Gastroesophageal sphincter (tissue), 4 donors: Measurements from ENCODE around the gene SMARCA1. TPM values are rescaled to one million over a fixed set of nuclear protein-coding genes. Genes with fewer than 3 reads are reported as not detected.
"Not testable (repeated sequence)": the region's sequence is repeated elsewhere in the genome, so short reads cannot be mapped to it uniquely, and the experiment has no call there.

Experiments used
- ATAC-seq: fragments of 150-250 bp; one replicate; pipeline ENCODE4 v1.9.1; 2016; ENCODE audit warnings: mild to moderate bottlenecking, moderate library complexity
- H3K27ac ChIP-seq, 4 donors: fragments of 200-600 bp; sonication (generic) in 3 of 4; 1 replicate in 3 of 4; 2 replicates in 1 of 4; pipeline ENCODE4 v1.5.1; 2016 to 2019
- H3K27me3 ChIP-seq: fragments of 200-600 bp; sonication (generic); one replicate; pipeline ENCODE4 v1.5.1; 2019
- H3K36me3 ChIP-seq, 2 donors: fragments of 200-600 bp; sonication (generic); one replicate each; pipeline ENCODE4 v1.5.1; 2019; ENCODE audit warnings: control low read depth in 1 of 2
- H3K4me1 ChIP-seq, 3 donors: fragments of 200-600 bp; sonication (generic); 1 replicate in 2 of 3; 2 replicates in 1 of 3; pipeline ENCODE4 v1.5.1; 2016 to 2019; ENCODE audit warnings: control low read depth in 2 of 3
- H3K4me3 ChIP-seq, 2 donors: fragments of 200-600 bp; sonication (generic); one replicate each; pipeline ENCODE4 v1.5.1; 2019; ENCODE audit warnings: mild to moderate bottlenecking in 1 of 2, moderate library complexity in 1 of 2
- H3K9me3 ChIP-seq, 3 donors: fragments of 200-600 bp; sonication (generic); one replicate each; pipeline ENCODE4 v1.5.1; 2017 to 2019; ENCODE audit warnings: control low read depth in 2 of 3
- EP300 ChIP-seq: sonication (generic); formaldehyde crosslinking; IDR thresholded peaks from one replicate; pipeline ENCODE4 v1.6.1; 2017; ENCODE audit warnings: antibody characterized with exemption, mild to moderate bottlenecking
- POLR2A ChIP-seq, 2 donors: fragments of 450-650 bp; IDR thresholded peaks; one replicate each; pipeline ENCODE4 v1.6.1; 2017; ENCODE audit warnings: antibody characterized with exemption in 2 of 2, mild to moderate bottlenecking in 2 of 2, moderate library complexity in 1 of 2
- POLR2AphosphoS5 ChIP-seq: sonication (generic); formaldehyde crosslinking; IDR thresholded peaks from one replicate; pipeline ENCODE4 v1.6.1; 2017; ENCODE audit warnings: antibody characterized with exemption
- WGBS, 2 donors: methylation state at CpG; one replicate each; pipeline ENCODE4 v1.1.5; 2018; ENCODE audit warnings: low coverage in 1 of 2; 5-methylcytosine and 5-hydroxymethylcytosine counted together
- total RNA-seq, 4 donors: library from RNA; depleted of rRNA; stranded (reverse); fragments of >200 nt; gene quantifications; one replicate each; pipeline ENCODE4 v1.1.0, GENCODE V29; 2016
- TF ChIP-seq, protein P1 (sequence below), 4 experiments: fragments of 200-600 bp in 2 of 4; fragments of 450-650 bp in 2 of 4; sonication (generic) in 1 of 4; IDR thresholded peaks; one replicate each; pipeline ENCODE4 v1.5.1; 2017 to 2019; ENCODE audit warnings: antibody characterized with exemption in 4 of 4, mild to moderate bottlenecking in 2 of 4, moderate library complexity in 2 of 4

The SMARCA1 gene
- total RNA-seq, 4 donors from 2014 or later: 55.4 to 91.7 (median 64.1) TPM

DNA sequence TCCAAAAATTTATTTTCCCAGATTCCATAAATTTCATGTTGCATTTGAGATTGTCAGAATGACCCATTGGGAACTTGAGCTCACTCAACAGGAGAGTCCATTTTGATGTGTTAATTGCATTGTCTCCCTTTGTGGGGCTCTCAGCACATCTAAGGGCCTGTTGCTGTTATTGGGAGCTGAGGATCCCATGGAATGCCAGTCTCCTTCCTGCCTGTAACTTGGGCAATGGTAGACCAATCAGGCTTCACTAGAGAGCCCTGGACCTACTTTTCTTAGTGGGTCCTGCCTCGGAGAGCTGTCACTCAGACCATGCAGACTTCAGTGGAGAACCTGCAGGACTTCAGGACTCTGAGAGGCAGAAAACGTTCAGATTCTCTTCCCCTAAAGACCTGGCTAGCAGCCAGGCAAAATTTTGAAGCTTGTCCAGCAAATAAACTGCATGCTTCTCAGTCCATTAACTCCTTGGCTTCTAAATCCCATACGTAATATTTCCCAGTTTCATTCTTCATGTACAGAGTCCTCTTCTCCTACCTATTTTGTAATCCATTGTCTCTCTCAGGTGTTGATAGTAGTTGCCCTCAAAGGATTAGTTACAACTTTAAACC is 41.9 kb upstream of the SMARCA1 start:
- peaks cover 0 to 16% (median 3%) of the 10 kb centered on the region in 3 donors for H3K4me1 ChIP-seq
- no peak overlapping the region for H3K4me3 ChIP-seq
- no peak overlapping the region for H3K27ac ChIP-seq
- no peaks in the 10 kb centered on the region for H3K27me3 ChIP-seq
- WGBS, 2 donors: 8% methylated on average over 2 of the region's 3 CpGs
- H3K9me3 ChIP-seq: no peaks in the 10 kb centered on the region
- no peak for ATAC-seq
- TF ChIP-seq POLR2AphosphoS5 (no peak), POLR2A (IDR thresholded peaks at IDR 0.05) (no peak), EP300 (no peak)
- TF ChIP-seq, protein P1, sequence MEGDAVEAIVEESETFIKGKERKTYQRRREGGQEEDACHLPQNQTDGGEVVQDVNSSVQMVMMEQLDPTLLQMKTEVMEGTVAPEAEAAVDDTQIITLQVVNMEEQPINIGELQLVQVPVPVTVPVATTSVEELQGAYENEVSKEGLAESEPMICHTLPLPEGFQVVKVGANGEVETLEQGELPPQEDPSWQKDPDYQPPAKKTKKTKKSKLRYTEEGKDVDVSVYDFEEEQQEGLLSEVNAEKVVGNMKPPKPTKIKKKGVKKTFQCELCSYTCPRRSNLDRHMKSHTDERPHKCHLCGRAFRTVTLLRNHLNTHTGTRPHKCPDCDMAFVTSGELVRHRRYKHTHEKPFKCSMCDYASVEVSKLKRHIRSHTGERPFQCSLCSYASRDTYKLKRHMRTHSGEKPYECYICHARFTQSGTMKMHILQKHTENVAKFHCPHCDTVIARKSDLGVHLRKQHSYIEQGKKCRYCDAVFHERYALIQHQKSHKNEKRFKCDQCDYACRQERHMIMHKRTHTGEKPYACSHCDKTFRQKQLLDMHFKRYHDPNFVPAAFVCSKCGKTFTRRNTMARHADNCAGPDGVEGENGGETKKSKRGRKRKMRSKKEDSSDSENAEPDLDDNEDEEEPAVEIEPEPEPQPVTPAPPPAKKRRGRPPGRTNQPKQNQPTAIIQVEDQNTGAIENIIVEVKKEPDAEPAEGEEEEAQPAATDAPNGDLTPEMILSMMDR (IDR thresholded peaks at IDR 0.05): no peak
- peaks cover 0 to 63% of the 10 kb centered on the region in 2 donors for H3K36me3 ChIP-seq

DNA sequence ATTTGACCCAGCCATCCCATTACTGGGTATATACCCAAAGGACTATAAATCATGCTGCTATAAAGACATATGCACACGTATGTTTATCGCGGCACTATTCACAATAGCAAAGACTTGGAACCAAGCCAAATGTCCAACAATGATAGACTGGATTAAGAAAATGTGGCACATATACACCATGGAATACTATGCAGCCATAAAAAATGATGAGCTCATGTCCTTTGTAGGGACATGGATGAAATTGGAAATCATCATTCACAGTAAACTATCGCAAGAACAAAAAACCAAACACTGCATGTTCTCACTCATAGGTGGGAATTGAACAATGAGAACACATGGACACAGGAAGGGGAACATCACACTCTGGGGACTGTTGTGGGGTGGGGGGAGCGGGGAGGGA is 41.1 kb upstream of the SMARCA1 start:
- not testable (repeated sequence) for H3K4me3 ChIP-seq, H3K9me3 ChIP-seq, ATAC-seq, H3K27ac ChIP-seq, H3K27me3 ChIP-seq
- WGBS, 2 donors: no CpG with 5 or more reads among the region's 5 CpGs
- Histone ChIP-seq H3K36me3 (peaks cover 0 to 63% of the 10 kb centered on the region in 2 donors), H3K4me1 (peaks cover 0 to 16% (median 3%) of the 10 kb centered on the region in 3 donors)

DNA sequence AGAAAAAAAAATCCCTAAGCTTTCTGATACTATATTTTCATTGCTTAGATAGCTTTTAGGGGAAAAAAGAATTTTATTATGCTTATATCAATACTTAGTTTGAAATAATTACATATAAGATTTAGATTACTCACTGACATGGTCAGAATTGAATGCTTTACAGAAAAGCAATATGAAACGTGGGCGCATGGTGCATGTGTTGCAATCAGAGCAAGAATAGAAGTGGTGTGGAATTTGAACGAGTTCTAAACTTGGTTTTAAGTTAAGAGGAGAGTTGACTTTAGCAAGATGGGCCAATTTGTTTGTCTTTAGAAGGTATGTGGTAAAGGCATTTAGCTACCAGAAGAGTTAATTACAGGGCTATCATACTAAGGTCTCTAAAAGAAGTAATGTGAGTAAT is 38.2 kb upstream of the SMARCA1 start:
- TF ChIP-seq, protein P1 (IDR thresholded peaks at IDR 0.05): no peak
- no peak for TF ChIP-seq POLR2AphosphoS5
- no peak for TF ChIP-seq POLR2A (IDR thresholded peaks at IDR 0.05)
- no peak for TF ChIP-seq EP300

DNA sequence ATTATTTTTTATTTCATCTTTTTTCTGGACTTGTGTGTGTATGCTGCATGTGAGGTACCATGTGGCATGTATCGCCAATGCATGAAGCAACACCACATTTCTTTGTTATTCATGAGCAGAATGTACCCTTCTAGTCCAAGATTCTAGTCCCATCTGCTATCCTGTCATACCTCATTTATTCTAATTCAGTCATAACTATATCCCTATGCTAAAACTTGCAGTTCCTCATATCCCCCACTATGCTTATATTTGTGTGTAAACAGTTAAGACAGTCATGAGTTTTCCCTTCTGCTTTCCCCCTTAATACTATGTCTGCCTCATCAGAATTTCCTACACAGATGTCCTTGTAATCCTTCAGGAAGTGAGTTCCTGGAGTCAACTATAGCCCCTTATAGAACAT is 36.5 kb upstream of the SMARCA1 start:
- 92 to 100% methylated on average over 1 of the region's 1 CpG for whole genome bisulfite sequencing, 2 donors
- no peak overlapping the region for H3K4me3 ChIP-seq
- ATAC-seq: no peak

More for the DNA sequence above, 38.2 kb upstream of the SMARCA1 start:
- no peak overlapping the region for H3K4me3 ChIP-seq
- WGBS, 2 donors: 59 to 83% methylated on average over 3 of the region's 3 CpGs
- peaks cover 0 to 26% (median 3%) of the 10 kb centered on the region in 3 donors for H3K4me1 ChIP-seq
- no peak for ATAC-seq
- no peaks in the 10 kb centered on the region for H3K27me3 ChIP-seq
- no peaks in the 10 kb centered on the region for H3K9me3 ChIP-seq
- H3K36me3 ChIP-seq: peaks cover 0 to 60% of the 10 kb centered on the region in 2 donors
- H3K27ac ChIP-seq: no peak overlapping the region

DNA sequence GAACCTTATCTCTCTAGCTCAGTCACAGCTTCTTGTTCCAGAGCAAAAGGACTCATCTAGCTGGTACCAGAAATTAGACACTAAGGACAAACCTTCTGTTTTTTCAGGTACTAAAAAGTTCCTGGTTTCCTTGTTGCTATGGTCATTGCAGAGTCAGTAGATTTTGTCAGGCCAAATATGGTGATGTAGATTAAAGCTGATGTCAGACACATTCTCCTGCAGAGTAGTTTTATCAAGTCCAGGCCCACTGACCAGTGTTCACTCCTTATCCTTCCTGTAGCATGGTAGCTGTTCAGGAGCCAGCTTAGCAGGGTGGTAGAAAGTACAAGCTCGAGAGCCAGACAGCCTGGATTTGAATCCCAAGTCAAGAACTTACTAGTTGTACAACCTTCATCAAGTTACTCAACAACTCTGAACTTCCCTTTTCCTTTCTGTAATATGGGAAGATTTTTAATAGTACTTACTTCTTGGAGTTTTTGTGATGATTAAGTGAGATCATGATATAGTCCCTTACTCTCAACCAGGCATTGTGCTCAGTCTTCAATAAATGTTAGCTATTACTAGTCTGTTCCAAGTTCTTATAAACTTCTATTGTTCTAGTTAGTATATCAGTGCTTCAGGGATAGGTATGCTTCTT is 34.7 kb upstream of the SMARCA1 start:
- Histone ChIP-seq H3K27me3 (no peaks in the 10 kb centered on the region), H3K4me1 (peaks cover 0 to 10% (median 0%) of the 10 kb centered on the region in 3 donors), H3K36me3 (peaks cover 0 to 53% of the 10 kb centered on the region in 2 donors), H3K9me3 (no peaks in the 10 kb centered on the region), H3K27ac (no peak overlapping the region), H3K4me3 (no peak overlapping the region)
- WGBS, 2 donors: 29 to 40% methylated on average over 1 of the region's 1 CpG
- no peak for ATAC-seq
- TF ChIP-seq, protein P1 (IDR thresholded peaks at IDR 0.05): no peak
- TF ChIP-seq EP300: no peak
- TF ChIP-seq POLR2A (IDR thresholded peaks at IDR 0.05): no peak
- TF ChIP-seq POLR2AphosphoS5: no peak

More for the DNA sequence above, 36.5 kb upstream of the SMARCA1 start:
- no peaks in the 10 kb centered on the region for H3K9me3 ChIP-seq
- no peaks in the 10 kb centered on the region for H3K27me3 ChIP-seq
- peaks cover 0 to 60% of the 10 kb centered on the region in 2 donors for H3K36me3 ChIP-seq
- H3K4me1 ChIP-seq: peaks cover 0 to 10% (median 0%) of the 10 kb centered on the region in 3 donors
- no peak for TF ChIP-seq POLR2AphosphoS5
- TF ChIP-seq, protein P1 (IDR thresholded peaks at IDR 0.05): no peak
- TF ChIP-seq POLR2A (IDR thresholded peaks at IDR 0.05): no peak
- no peak for TF ChIP-seq EP300
- H3K27ac ChIP-seq: no peak overlapping the region
